ENCODE results near the gene FADS3. TPM values are rescaled to one million over a fixed set of nuclear protein-coding genes. Genes with fewer than 3 reads are reported as not detected.

FADS3 gene
- total and polyA plus RNA-seq, 9 of the 15 experiments (the other 6 are each of a cell fraction or from before 2014, with no cell fraction given) = 0.97 to 148 (median 92.7) TPM

DNA sequence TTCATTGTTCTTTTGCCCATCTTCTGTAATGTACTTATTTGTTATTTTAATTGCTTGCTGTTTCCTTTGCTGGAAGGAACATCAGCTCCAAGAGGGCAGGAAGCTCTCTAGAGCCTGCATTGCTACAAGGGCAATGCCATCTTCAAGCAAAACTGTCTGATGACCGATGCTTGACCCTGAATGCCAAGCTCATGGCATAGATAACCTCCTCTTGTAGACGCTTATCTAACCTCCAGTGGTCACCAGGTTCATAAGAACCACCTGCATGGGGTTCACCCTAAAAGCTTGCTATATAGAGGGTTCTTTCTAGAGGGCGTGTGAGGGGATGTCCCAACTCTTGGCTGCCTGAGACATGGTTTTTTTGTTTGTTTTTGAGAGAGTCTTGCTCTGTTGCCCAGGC lies 16.5 kb downstream of the FADS3 start (continued):
- TF ChIP-seq, protein P1, sequence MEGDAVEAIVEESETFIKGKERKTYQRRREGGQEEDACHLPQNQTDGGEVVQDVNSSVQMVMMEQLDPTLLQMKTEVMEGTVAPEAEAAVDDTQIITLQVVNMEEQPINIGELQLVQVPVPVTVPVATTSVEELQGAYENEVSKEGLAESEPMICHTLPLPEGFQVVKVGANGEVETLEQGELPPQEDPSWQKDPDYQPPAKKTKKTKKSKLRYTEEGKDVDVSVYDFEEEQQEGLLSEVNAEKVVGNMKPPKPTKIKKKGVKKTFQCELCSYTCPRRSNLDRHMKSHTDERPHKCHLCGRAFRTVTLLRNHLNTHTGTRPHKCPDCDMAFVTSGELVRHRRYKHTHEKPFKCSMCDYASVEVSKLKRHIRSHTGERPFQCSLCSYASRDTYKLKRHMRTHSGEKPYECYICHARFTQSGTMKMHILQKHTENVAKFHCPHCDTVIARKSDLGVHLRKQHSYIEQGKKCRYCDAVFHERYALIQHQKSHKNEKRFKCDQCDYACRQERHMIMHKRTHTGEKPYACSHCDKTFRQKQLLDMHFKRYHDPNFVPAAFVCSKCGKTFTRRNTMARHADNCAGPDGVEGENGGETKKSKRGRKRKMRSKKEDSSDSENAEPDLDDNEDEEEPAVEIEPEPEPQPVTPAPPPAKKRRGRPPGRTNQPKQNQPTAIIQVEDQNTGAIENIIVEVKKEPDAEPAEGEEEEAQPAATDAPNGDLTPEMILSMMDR (IDR thresholded peaks at IDR 0.05 in 2 of 3, conservative IDR thresholded peaks at IDR 0.05 in 1 of 3; ENCODE audit: insufficient read depth in 2 of 3, low read depth in 1 of 3, low read length in 3 of 3) = no peak
- TF ChIP-seq ZNF124 (CRISPR knock-in tag; IDR thresholded peaks at IDR 0.05) = no peak
- no peak for TF ChIP-seq HNRNPK (IDR thresholded peaks at IDR 0.05; ENCODE audit: low read depth, low read length, poor library complexity, severe bottlenecking)
- TF ChIP-seq, protein P2, sequence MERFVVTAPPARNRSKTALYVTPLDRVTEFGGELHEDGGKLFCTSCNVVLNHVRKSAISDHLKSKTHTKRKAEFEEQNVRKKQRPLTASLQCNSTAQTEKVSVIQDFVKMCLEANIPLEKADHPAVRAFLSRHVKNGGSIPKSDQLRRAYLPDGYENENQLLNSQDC (CRISPR knock-in tag; IDR thresholded peaks at IDR 0.05) = no peak
- TF ChIP-seq, protein P3, sequence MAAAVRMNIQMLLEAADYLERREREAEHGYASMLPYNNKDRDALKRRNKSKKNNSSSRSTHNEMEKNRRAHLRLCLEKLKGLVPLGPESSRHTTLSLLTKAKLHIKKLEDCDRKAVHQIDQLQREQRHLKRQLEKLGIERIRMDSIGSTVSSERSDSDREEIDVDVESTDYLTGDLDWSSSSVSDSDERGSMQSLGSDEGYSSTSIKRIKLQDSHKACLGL (CRISPR knock-in tag; IDR thresholded peaks at IDR 0.05; ENCODE audit: borderline replicate concordance, poor library complexity, severe bottlenecking) = no peak
- TF ChIP-seq, protein P4, sequence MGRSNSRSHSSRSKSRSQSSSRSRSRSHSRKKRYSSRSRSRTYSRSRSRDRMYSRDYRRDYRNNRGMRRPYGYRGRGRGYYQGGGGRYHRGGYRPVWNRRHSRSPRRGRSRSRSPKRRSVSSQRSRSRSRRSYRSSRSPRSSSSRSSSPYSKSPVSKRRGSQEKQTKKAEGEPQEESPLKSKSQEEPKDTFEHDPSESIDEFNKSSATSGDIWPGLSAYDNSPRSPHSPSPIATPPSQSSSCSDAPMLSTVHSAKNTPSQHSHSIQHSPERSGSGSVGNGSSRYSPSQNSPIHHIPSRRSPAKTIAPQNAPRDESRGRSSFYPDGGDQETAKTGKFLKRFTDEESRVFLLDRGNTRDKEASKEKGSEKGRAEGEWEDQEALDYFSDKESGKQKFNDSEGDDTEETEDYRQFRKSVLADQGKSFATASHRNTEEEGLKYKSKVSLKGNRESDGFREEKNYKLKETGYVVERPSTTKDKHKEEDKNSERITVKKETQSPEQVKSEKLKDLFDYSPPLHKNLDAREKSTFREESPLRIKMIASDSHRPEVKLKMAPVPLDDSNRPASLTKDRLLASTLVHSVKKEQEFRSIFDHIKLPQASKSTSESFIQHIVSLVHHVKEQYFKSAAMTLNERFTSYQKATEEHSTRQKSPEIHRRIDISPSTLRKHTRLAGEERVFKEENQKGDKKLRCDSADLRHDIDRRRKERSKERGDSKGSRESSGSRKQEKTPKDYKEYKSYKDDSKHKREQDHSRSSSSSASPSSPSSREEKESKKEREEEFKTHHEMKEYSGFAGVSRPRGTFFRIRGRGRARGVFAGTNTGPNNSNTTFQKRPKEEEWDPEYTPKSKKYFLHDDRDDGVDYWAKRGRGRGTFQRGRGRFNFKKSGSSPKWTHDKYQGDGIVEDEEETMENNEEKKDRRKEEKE (IDR thresholded peaks at IDR 0.05; ENCODE audit: borderline replicate concordance in 1 of 2, control insufficient read depth in 1 of 2, low read depth in 2 of 2, low read length in 1 of 2) = no peak
- TF ChIP-seq PRMT5 (CRISPR knock-in tag; IDR thresholded peaks at IDR 0.05) = no peak
- TF ChIP-seq, protein P5, sequence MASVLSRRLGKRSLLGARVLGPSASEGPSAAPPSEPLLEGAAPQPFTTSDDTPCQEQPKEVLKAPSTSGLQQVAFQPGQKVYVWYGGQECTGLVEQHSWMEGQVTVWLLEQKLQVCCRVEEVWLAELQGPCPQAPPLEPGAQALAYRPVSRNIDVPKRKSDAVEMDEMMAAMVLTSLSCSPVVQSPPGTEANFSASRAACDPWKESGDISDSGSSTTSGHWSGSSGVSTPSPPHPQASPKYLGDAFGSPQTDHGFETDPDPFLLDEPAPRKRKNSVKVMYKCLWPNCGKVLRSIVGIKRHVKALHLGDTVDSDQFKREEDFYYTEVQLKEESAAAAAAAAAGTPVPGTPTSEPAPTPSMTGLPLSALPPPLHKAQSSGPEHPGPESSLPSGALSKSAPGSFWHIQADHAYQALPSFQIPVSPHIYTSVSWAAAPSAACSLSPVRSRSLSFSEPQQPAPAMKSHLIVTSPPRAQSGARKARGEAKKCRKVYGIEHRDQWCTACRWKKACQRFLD (CRISPR knock-in tag; IDR thresholded peaks at IDR 0.05) = no peak
- TF ChIP-seq, protein P6, sequence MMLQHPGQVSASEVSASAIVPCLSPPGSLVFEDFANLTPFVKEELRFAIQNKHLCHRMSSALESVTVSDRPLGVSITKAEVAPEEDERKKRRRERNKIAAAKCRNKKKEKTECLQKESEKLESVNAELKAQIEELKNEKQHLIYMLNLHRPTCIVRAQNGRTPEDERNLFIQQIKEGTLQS (IDR thresholded peaks at IDR 0.05) = no peak
- TF ChIP-seq, protein P6 (CRISPR knock-in tag; conservative IDR thresholded peaks at IDR 0.05) = no peak
- TF ChIP-seq ARHGAP35 (IDR thresholded peaks at IDR 0.05; ENCODE audit: partially characterized antibody) = no peak
- no peak for TF ChIP-seq C11orf30 (IDR thresholded peaks at IDR 0.05; ENCODE audit: low read depth)

Measured in K562 (cell line).